Mesenchymal stem cell (in vitro differentiated cells and primary cell): ENCODE data around the gene GOSR2.
A peak's percentile ranks its signal among the peaks of the same experiment; 100 is the strongest.

Experiments used
- DNase-seq: peaks from one replicate; pipeline ENCODE4 v3.0.0-alpha.2; 2013
- H2AFZ ChIP-seq: one replicate; pipeline ENCODE4 v1.6.1; 2013; ENCODE audit warnings: low read depth, mild to moderate bottlenecking, control low read depth, inconsistent platforms, low read length, moderate library complexity
- H2AK5ac ChIP-seq: 2 replicates; pipeline ENCODE4 v1.6.1; 2013; ENCODE audit warnings: low read length, moderate library complexity, mild to moderate bottlenecking, inconsistent platforms; ENCODE audit not compliant: severe bottlenecking
- H2BK120ac ChIP-seq: one replicate; pipeline ENCODE4 v1.6.1; 2013; ENCODE audit warnings: low read depth, mild to moderate bottlenecking, inconsistent platforms, low read length, moderate library complexity
- H2BK12ac ChIP-seq, 2 experiments: one replicate each; pipeline ENCODE4 v1.6.1; 2013; ENCODE audit warnings: inconsistent platforms in 2 of 2, low read length in 2 of 2, mild to moderate bottlenecking in 2 of 2, moderate library complexity in 2 of 2, control low read depth in 1 of 2
- H2BK15ac ChIP-seq: one replicate; pipeline ENCODE4 v1.6.1; 2013; ENCODE audit warnings: mild to moderate bottlenecking, low read depth, inconsistent platforms; ENCODE audit not compliant: poor library complexity, severe bottlenecking
- H2BK5ac ChIP-seq: 2 replicates; pipeline ENCODE4 v1.6.1; 2013; ENCODE audit warnings: low read depth, mild to moderate bottlenecking, low read length, control low read depth, inconsistent platforms; ENCODE audit not compliant: poor library complexity, severe bottlenecking
- H3K14ac ChIP-seq, 2 experiments: one replicate each; pipeline ENCODE4 v1.6.1; 2013; ENCODE audit warnings: inconsistent platforms in 2 of 2, low read length in 2 of 2, control low read depth in 1 of 2, mild to moderate bottlenecking in 1 of 2, moderate library complexity in 1 of 2
- H3K18ac ChIP-seq, 2 experiments: one replicate each; pipeline ENCODE4 v1.6.1; 2013; ENCODE audit warnings: inconsistent platforms in 2 of 2, low read length in 2 of 2, control low read depth in 1 of 2, low read depth in 1 of 2, mild to moderate bottlenecking in 1 of 2
- H3K23ac ChIP-seq, 2 experiments: one replicate each; pipeline ENCODE4 v1.6.1; 2013; ENCODE audit warnings: inconsistent platforms in 2 of 2, low read length in 2 of 2, mild to moderate bottlenecking in 2 of 2, moderate library complexity in 2 of 2, control low read depth in 1 of 2
- H3K27ac ChIP-seq: 2 replicates; pipeline ENCODE4 v1.5.1; 2013; ENCODE audit warnings: mild to moderate bottlenecking, moderate library complexity, low read length, control low read depth, inconsistent platforms; ENCODE audit not compliant: poor library complexity, severe bottlenecking
- H3K27me3 ChIP-seq, 2 experiments: 2 replicates each; pipeline versions ENCODE4 v1.6.1 to v1.7.0; 2013; ENCODE audit warnings: low read length in 2 of 2, mild to moderate bottlenecking in 2 of 2, moderate library complexity in 2 of 2, control low read depth in 1 of 2, inconsistent platforms in 1 of 2; ENCODE audit not compliant: control insufficient read depth in 1 of 2, insufficient read depth in 1 of 2
- H3K36me3 ChIP-seq, 2 experiments: 2 replicates each; pipeline versions ENCODE4 v1.6.1 to v1.7.0; 2013; ENCODE audit warnings: low read length in 2 of 2, control low read depth in 1 of 2, inconsistent platforms in 1 of 2, low read depth in 1 of 2, mild to moderate bottlenecking in 1 of 2; ENCODE audit not compliant: insufficient read depth in 2 of 2, control insufficient read depth in 1 of 2
- H3K4ac ChIP-seq, 2 experiments: one replicate each; pipeline ENCODE4 v1.6.1; 2013; ENCODE audit warnings: inconsistent platforms in 2 of 2, low read length in 2 of 2, mild to moderate bottlenecking in 2 of 2, moderate library complexity in 2 of 2, control low read depth in 1 of 2, low read depth in 1 of 2
- H3K4me1 ChIP-seq: 2 replicates; pipeline ENCODE4 v1.6.1; 2013; ENCODE audit warnings: low read depth, low read length, control low read depth; ENCODE audit not compliant: control insufficient read depth, insufficient read depth
- H3K4me2 ChIP-seq: 2 replicates; pipeline ENCODE4 v1.6.1; 2013; ENCODE audit warnings: low read length, mild to moderate bottlenecking, inconsistent platforms; ENCODE audit not compliant: poor library complexity, severe bottlenecking
- H3K4me3 ChIP-seq, 2 experiments: 2 replicates each; pipeline versions ENCODE4 v1.5.1 to v1.7.0; 2013; ENCODE audit warnings: low read length in 2 of 2, mild to moderate bottlenecking in 2 of 2, control low read depth in 1 of 2, low read depth in 1 of 2; ENCODE audit not compliant: insufficient read depth in 1 of 2
- H3K79me1 ChIP-seq: replicated peaks from 2 replicates; pipeline ENCODE4 v1.6.1; 2013; ENCODE audit warnings: mild to moderate bottlenecking, control low read depth, low read length, inconsistent platforms; ENCODE audit not compliant: poor library complexity, severe bottlenecking
- H3K9ac ChIP-seq: 2 replicates; pipeline ENCODE4 v1.7.0; 2013; ENCODE audit warnings: mild to moderate bottlenecking, low read length, moderate library complexity
- H3K9me3 ChIP-seq: 2 replicates; pipeline ENCODE4 v1.7.0; 2013; ENCODE audit warnings: mild to moderate bottlenecking, low read length; ENCODE audit not compliant: control insufficient read depth
- H4K8ac ChIP-seq: one replicate; pipeline ENCODE4 v1.6.1; 2013; ENCODE audit warnings: inconsistent platforms, mild to moderate bottlenecking, low read length, moderate library complexity
- H4K91ac ChIP-seq: one replicate; pipeline ENCODE4 v1.6.1; 2013; ENCODE audit warnings: mild to moderate bottlenecking, low read length, inconsistent platforms
- WGBS: methylation state at CpG from one replicate; pipeline ENCODE4 v1.1.7; 2013; ENCODE audit warnings: mixed read lengths; 5-methylcytosine and 5-hydroxymethylcytosine counted together

Gene GOSR2

GRCh38 chr17:46888727-46889126 is 34.2 kb upstream of the GOSR2 start:
- H2BK120ac ChIP-seq = no peak overlapping the region
- 96% methylated on average over 1 of the region's 1 CpG for WGBS

GRCh38 chr17:46889519-46889918 is 33.4 kb upstream of the GOSR2 start:
- Histone ChIP-seq H3K27me3 (peaks cover 79 to 88% of the 10 kb centered on the region in 2 experiments), H3K9ac (no peak overlapping the region), H3K4me3 (no peak overlapping the region), H3K4ac (no peak overlapping the region), H3K27ac (no peak overlapping the region), H3K36me3 (no peaks in the 10 kb centered on the region), H3K23ac (no peak overlapping the region), H2AFZ (no peak overlapping the region), H3K4me2 (no peak overlapping the region), H2AK5ac (no peak overlapping the region), H2BK12ac (no peak overlapping the region), H3K4me1 (peaks cover 10% of the 10 kb centered on the region), H3K18ac (no peak overlapping the region), H4K8ac (no peak overlapping the region), H3K14ac (no peak overlapping the region), H3K9me3 (no peaks in the 10 kb centered on the region), H2BK15ac (no peak overlapping the region), H2BK120ac (no peak overlapping the region), H3K79me1 (no peaks in the 10 kb centered on the region), H2BK5ac (no peak overlapping the region), H4K91ac (no peak overlapping the region)
- 92% methylated on average over 4 of the region's 4 CpGs for WGBS
- DNase-seq = no peak

More at GRCh38 chr17:46888727-46889126, 34.2 kb upstream of the GOSR2 start:
- Histone ChIP-seq H3K9me3 (no peaks in the 10 kb centered on the region), H3K14ac (no peak overlapping the region), H4K91ac (no peak overlapping the region), H2AK5ac (no peak overlapping the region), H2BK5ac (no peak overlapping the region), H3K9ac (no peak overlapping the region), H4K8ac (no peak overlapping the region), H2AFZ (no peak overlapping the region), H3K18ac (no peak overlapping the region), H3K4me2 (no peak overlapping the region), H3K79me1 (no peaks in the 10 kb centered on the region), H2BK15ac (no peak overlapping the region), H3K27ac (no peak overlapping the region), H3K4me1 (peaks cover 5% of the 10 kb centered on the region), H3K4me3 (no peak overlapping the region), H3K27me3 (peaks cover 73 to 87% of the 10 kb centered on the region in 2 experiments), H3K36me3 (no peaks in the 10 kb centered on the region), H3K23ac (no peak overlapping the region), H3K4ac (no peak overlapping the region), H2BK12ac (no peak overlapping the region)
- no peak for DNase-seq

GRCh38 chr17:46889992-46890564 is 32.9 kb upstream of the GOSR2 start:
- Histone ChIP-seq H3K18ac (no peak overlapping the region), H3K79me1 (no peaks in the 10 kb centered on the region), H3K4me2 (no peak overlapping the region), H3K36me3 (no peaks in the 10 kb centered on the region), H4K8ac (no peak overlapping the region), H2BK12ac (no peak overlapping the region), H2AFZ (no peak overlapping the region), H3K23ac (no peak overlapping the region), H4K91ac (no peak overlapping the region), H2BK15ac (no peak overlapping the region), H3K4me3 (no peak overlapping the region), H3K9me3 (no peaks in the 10 kb centered on the region), H3K27me3 (peaks cover 75 to 92% of the 10 kb centered on the region in 2 experiments), H3K4me1 (peaks cover 15% of the 10 kb centered on the region), H2BK5ac (no peak overlapping the region), H3K9ac (no peak overlapping the region), H3K4ac (no peak overlapping the region), H3K14ac (no peak overlapping the region), H2BK120ac (no peak overlapping the region), H3K27ac (no peak overlapping the region), H2AK5ac (no peak overlapping the region)
- DNase-seq = no peak
- WGBS = 45% methylated on average over 13 of the region's 13 CpGs

- no peak overlapping the region for H3K18ac ChIP-seq
- H2BK15ac ChIP-seq = no peak overlapping the region
- no peak overlapping the region for H3K23ac ChIP-seq
- H3K79me1 ChIP-seq = no peaks in the 10 kb centered on the region
- no peaks in the 10 kb centered on the region for H3K9me3 ChIP-seq
- no peak for DNase-seq
- WGBS = 83% methylated on average over 5 of the region's 6 CpGs
- H2BK120ac ChIP-seq = no peak overlapping the region
- peak overlapping the region; percentile 31 for H4K8ac ChIP-seq
- no peak overlapping the region for H2AK5ac ChIP-seq
- H2BK5ac ChIP-seq = no peak overlapping the region
- no peak overlapping the region for H3K14ac ChIP-seq
- H3K27ac ChIP-seq = no peak overlapping the region
- H3K9ac ChIP-seq = no peak overlapping the region
- H3K27me3 ChIP-seq = peaks cover 71 to 93% of the 10 kb centered on the region in 2 experiments
- H2AFZ ChIP-seq = no peak overlapping the region
- peaks cover 20% of the 10 kb centered on the region for H3K4me1 ChIP-seq
- no peaks in the 10 kb centered on the region for H3K36me3 ChIP-seq
- H3K4me3 ChIP-seq = no peak overlapping the region
- H3K4ac ChIP-seq = no peak overlapping the region
- no peak overlapping the region for H2BK12ac ChIP-seq
- no peak overlapping the region for H3K4me2 ChIP-seq
- H4K91ac ChIP-seq = no peak overlapping the region
These were observed 32.3 kb upstream of the GOSR2 start for GRCh38 chr17:46890638-46891037.
